Astrocyte of the cerebellum (primary cell): ENCODE data around the gene TUBB.

Source experiments
- DNase-seq: peaks from one replicate; pipeline ENCODE4 v3.0.0-alpha.2; 2011; ENCODE audit warnings: low read depth
- H3K4me3 ChIP-seq: 2 replicates; pipeline ENCODE4 v1.5.1; 2011; ENCODE audit warnings: mild to moderate bottlenecking, low read depth, low read length, moderate library complexity
- in situ Hi-C: cut with HindIII; loops from 2 replicates; pipeline ENCODE4 v1.10.0; 2017; ENCODE audit warnings: low sequenced_read_pairs
- TF ChIP-seq, protein P1 (sequence below): IDR thresholded peaks from 2 replicates; pipeline ENCODE4 v1.5.1; 2012; ENCODE audit warnings: low read length, low read depth, moderate library complexity, mild to moderate bottlenecking; ENCODE audit errors: missing control alignments

The TUBB gene

GRCh38 chr6:30679765-30680535, 40.2 kb upstream of the TUBB start:
- in situ Hi-C loops: no loop called here

GRCh38 chr6:30681766-30682142, 38.4 kb upstream of the TUBB start:
- no peak for DNase-seq

More at GRCh38 chr6:30679765-30680535, 40.2 kb upstream of the TUBB start:
- DNase-seq: no peak
- TF ChIP-seq, protein P1, sequence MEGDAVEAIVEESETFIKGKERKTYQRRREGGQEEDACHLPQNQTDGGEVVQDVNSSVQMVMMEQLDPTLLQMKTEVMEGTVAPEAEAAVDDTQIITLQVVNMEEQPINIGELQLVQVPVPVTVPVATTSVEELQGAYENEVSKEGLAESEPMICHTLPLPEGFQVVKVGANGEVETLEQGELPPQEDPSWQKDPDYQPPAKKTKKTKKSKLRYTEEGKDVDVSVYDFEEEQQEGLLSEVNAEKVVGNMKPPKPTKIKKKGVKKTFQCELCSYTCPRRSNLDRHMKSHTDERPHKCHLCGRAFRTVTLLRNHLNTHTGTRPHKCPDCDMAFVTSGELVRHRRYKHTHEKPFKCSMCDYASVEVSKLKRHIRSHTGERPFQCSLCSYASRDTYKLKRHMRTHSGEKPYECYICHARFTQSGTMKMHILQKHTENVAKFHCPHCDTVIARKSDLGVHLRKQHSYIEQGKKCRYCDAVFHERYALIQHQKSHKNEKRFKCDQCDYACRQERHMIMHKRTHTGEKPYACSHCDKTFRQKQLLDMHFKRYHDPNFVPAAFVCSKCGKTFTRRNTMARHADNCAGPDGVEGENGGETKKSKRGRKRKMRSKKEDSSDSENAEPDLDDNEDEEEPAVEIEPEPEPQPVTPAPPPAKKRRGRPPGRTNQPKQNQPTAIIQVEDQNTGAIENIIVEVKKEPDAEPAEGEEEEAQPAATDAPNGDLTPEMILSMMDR: no peak
- peak overlapping the region; percentile 16 for H3K4me3 ChIP-seq

GRCh38 chr6:30682143-30683117, 37.7 kb upstream of the TUBB start:
- H3K4me3 ChIP-seq: peak overlapping the region; percentile 94
- TF ChIP-seq, protein P1: no peak
- peak; percentile 62 for DNase-seq
- in situ Hi-C loops: no loop called here

More at GRCh38 chr6:30681766-30682142, 38.4 kb upstream of the TUBB start:
- TF ChIP-seq, protein P1: no peak
- peak overlapping the region; percentile 94 for H3K4me3 ChIP-seq
- in situ Hi-C loops: no loop called here

- DNase-seq: no peak
- TF ChIP-seq, protein P1: no peak
- in situ Hi-C loops: no loop called here
- H3K4me3 ChIP-seq: peak overlapping the region; percentile 94
These were observed 36.8 kb upstream of the TUBB start for GRCh38 chr6:30683183-30683979.

DNA sequence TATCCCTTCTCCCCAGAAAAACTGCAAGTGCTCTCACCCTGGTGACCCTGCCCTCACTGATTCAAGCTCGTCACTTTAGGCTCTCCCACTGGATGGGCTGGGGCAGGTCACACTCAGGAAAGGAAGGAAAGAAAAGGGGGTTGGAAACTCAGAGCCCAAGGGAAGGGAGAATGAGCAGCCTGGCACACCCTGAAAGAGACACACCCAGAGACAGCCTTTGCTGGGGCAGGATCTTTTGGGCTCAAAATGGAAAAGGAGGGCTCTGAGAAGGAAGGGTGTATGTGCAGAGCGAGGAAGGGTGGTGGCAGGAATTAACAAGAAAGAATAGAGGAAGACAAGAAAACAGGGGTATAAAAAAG, 36.2 kb upstream of the TUBB start:
- no peak for DNase-seq
- in situ Hi-C loops: no loop called here
- TF ChIP-seq, protein P1: no peak
- peak overlapping the region; percentile 94 for H3K4me3 ChIP-seq
